B cell (primary cell): ENCODE measurements around the gene CREB5. TPM values are rescaled to one million over a fixed set of nuclear protein-coding genes. Genes with fewer than 3 reads are reported as not detected.

Experiments used
- ATAC-seq: fragments of 200-7000 bp; cut with Tn5 transposase; one replicate; pipeline ENCODE4 v1.10.0; 2021; ENCODE audit warnings: low read depth, mild to moderate bottlenecking, moderate number of reproducible peaks, moderate library complexity
- CTCF ChIA-PET: fragments of 350-600 bp; sonication (Branson Sonifier 250); formaldehyde crosslinking; loops from one replicate; lab custom pipeline; 2021; ENCODE audit warnings: antibody characterized with exemption, inconsistent platforms; lab: Charles Lee
- POLR2A ChIA-PET: fragments of 350-600 bp; sonication (Branson Sonifier 250); formaldehyde crosslinking; loops from one replicate; lab custom pipeline; 2021; ENCODE audit warnings: antibody characterized with exemption; lab: Charles Lee
- DNase-seq: peaks from one replicate; pipeline ENCODE4 v3.0.0; 2013
- H2AFZ ChIP-seq: 2 replicates; pipeline ENCODE4 v1.6.1; 2012; ENCODE audit warnings: mild to moderate bottlenecking, low read depth, low read length; ENCODE audit not compliant: insufficient read depth, poor library complexity, severe bottlenecking
- H3K27ac ChIP-seq, 2 donors: 1 replicate in 1 of 2; 2 replicates in 1 of 2; pipeline ENCODE4 v1.5.1; 2012 to 2013; ENCODE audit warnings: low read length in 2 of 2, mild to moderate bottlenecking in 2 of 2, moderate library complexity in 1 of 2
- H3K27me3 ChIP-seq, 4 experiments: fragments of 200-600 bp in 1 of 4; sonication (generic) in 1 of 4; replicated peaks in 1 of 4; 1 replicate in 2 of 4; 2 replicates in 2 of 4; pipeline versions ENCODE4 v1.6.1 to v1.7.0; 2013 to 2016; ENCODE audit warnings: low read length in 3 of 4, mild to moderate bottlenecking in 2 of 4, mixed read lengths in 1 of 4, moderate library complexity in 1 of 4; ENCODE audit not compliant: insufficient read depth in 4 of 4, control insufficient read depth in 3 of 4; ENCODE audit errors: control extremely low read depth in 1 of 4
- H3K36me3 ChIP-seq, 2 experiments: replicated peaks in 1 of 2; 1 replicate in 1 of 2; 2 replicates in 1 of 2; pipeline versions ENCODE4 v1.6.1 to v1.7.1; 2013; ENCODE audit warnings: low read length in 1 of 2; ENCODE audit not compliant: insufficient read depth in 2 of 2, control insufficient read depth in 1 of 2; ENCODE audit errors: control extremely low read depth in 1 of 2, extremely low read depth in 1 of 2
- H3K4me1 ChIP-seq, 2 donors: fragments of 200-600 bp in 1 of 2; sonication (generic) in 1 of 2; 1 replicate in 1 of 2; 2 replicates in 1 of 2; pipeline versions ENCODE4 v1.5.1 to v1.6.1; 2013 to 2017; ENCODE audit warnings: low read length in 2 of 2; ENCODE audit not compliant: control insufficient read depth in 2 of 2, insufficient read depth in 2 of 2
- H3K4me2 ChIP-seq: replicated peaks from 2 replicates; pipeline ENCODE3; 2012; ENCODE audit warnings: mild to moderate bottlenecking, low read depth, low read length; ENCODE audit not compliant: poor library complexity, severe bottlenecking
- H3K4me3 ChIP-seq, 5 experiments: fragments of 200-600 bp in 1 of 5; sonication (generic) in 1 of 5; 1 replicate in 3 of 5; 2 replicates in 2 of 5; pipeline versions ENCODE4 v1.5.1 to v1.7.0; 2011 to 2016; ENCODE audit warnings: low read length in 4 of 5, mild to moderate bottlenecking in 4 of 5, low read depth in 2 of 5, control low read depth in 1 of 5, moderate library complexity in 1 of 5; ENCODE audit not compliant: insufficient read depth in 1 of 5; ENCODE audit errors: control extremely low read depth in 1 of 5, extremely low read depth in 1 of 5
- H3K79me2 ChIP-seq: fragments of 200-600 bp; sonication (generic); one replicate; pipeline ENCODE4 v1.6.0; 2016; ENCODE audit warnings: low read length; ENCODE audit not compliant: control insufficient read depth, insufficient read depth
- H3K9ac ChIP-seq: fragments of 200-600 bp; sonication (generic); 2 replicates; pipeline ENCODE4 v1.6.1; 2017; ENCODE audit warnings: mild to moderate bottlenecking, low read length, moderate library complexity
- H3K9me3 ChIP-seq, 3 donors: one replicate each; pipeline versions ENCODE4 v1.6.1 to v1.7.1; 2013; ENCODE audit warnings: low read length in 2 of 3; ENCODE audit not compliant: control insufficient read depth in 2 of 3, insufficient read depth in 1 of 3; ENCODE audit errors: control extremely low read depth in 1 of 3
- H4K20me1 ChIP-seq: 2 replicates; pipeline ENCODE4 v1.6.0; 2012; ENCODE audit warnings: mild to moderate bottlenecking, low read length; ENCODE audit not compliant: insufficient read depth, control insufficient read depth, poor library complexity, severe bottlenecking
- H3K27ac Mint-ChIP-seq: one replicate; pipeline ENCODE4 v1.8.0; 2021; ENCODE audit warnings: mixed read lengths
- H3K27me3 Mint-ChIP-seq: one replicate; pipeline ENCODE4 v1.8.0; 2021; ENCODE audit warnings: mixed read lengths
- H3K4me1 Mint-ChIP-seq: one replicate; pipeline ENCODE4 v1.8.0; 2021; ENCODE audit warnings: mixed read lengths
- H3K4me3 Mint-ChIP-seq: one replicate; pipeline ENCODE4 v1.8.0; 2021; ENCODE audit warnings: mixed read lengths
- H3K9me3 Mint-ChIP-seq: one replicate; pipeline ENCODE4 v1.8.0; 2022; ENCODE audit warnings: mixed read lengths; ENCODE audit not compliant: insufficient read depth
- CTCF ChIP-seq: fragments of 200-600 bp; IDR thresholded peaks from one replicate; pipeline ENCODE4 v1.8.0; 2022; ENCODE audit warnings: antibody characterized with exemption, mild to moderate bottlenecking
- EZH2 ChIP-seq: IDR thresholded peaks from 2 replicates; pipeline ENCODE4 v1.6.1; 2012; ENCODE audit warnings: borderline replicate concordance, low read depth, mild to moderate bottlenecking, moderate library complexity, low read length; ENCODE audit not compliant: insufficient read depth, poor library complexity, severe bottlenecking
- WGBS: methylation state at CpG from one replicate; pipeline ENCODE4 v1.1.5; 2013; ENCODE audit warnings: missing lambda C conversion rate; ENCODE audit not compliant: insufficient coverage; 5-methylcytosine and 5-hydroxymethylcytosine counted together
- intact Hi-C: fragments of 100-400 bp; cut with micrococcal nuclease; formaldehyde crosslinking; loops from one replicate; pipeline ENCODE4 v1.10.0; 2022
- polyA plus RNA-seq: library from polyadenylated mRNA; depleted of rRNA; stranded (reverse); fragments of >200 nt; gene quantifications from 2 replicates; pipeline ENCODE4 v1.2.3, GENCODE V29; 2012
- total RNA-seq, 2 donors: library from RNA; stranded (reverse); fragments of 120-200 nt in 1 of 2; gene quantifications; 1 replicate in 1 of 2; 2 replicates in 1 of 2; pipeline versions ENCODE4 v1.2.3 to v1.2.4, GENCODE V29; 2013 to 2022

Gene CREB5
- total and polyA plus RNA-seq, 2 donors (not counting 1 experiment from before 2014, with no cell fraction given), result 0.05 to 0.95 TPM

GRCh38 chr7:28483112-28483511 is 70.8 kb downstream of the CREB5 start:
- no peaks in the 10 kb centered on the region for H3K27me3 Mint-ChIP-seq
- H3K9me3 ChIP-seq, result no peaks in the 10 kb centered on the region
- intact Hi-C loops, result no loop called here
- ATAC-seq, result no peak
- H3K4me1 ChIP-seq, result peaks cover 5 to 8% of the 10 kb centered on the region in 2 donors
- H3K4me3 Mint-ChIP-seq, result no peak overlapping the region
- POLR2A ChIA-PET, result no interaction called here
- no peaks in the 10 kb centered on the region for H3K27me3 ChIP-seq
- H3K9me3 Mint-ChIP-seq, result no peaks in the 10 kb centered on the region
- H3K9ac ChIP-seq, result no peak overlapping the region
- 78% methylated on average over 1 of the region's 4 CpGs for WGBS
- H3K27ac Mint-ChIP-seq, result no peak overlapping the region
- CTCF ChIA-PET, result no interaction called here
- TF ChIP-seq CTCF (no peak), EZH2 (no peak)
- no peaks in the 10 kb centered on the region for H4K20me1 ChIP-seq
- H3K4me2 ChIP-seq, result no peak overlapping the region
- no peaks in the 10 kb centered on the region for H3K79me2 ChIP-seq
- DNase-seq, result no peak
- H3K27ac ChIP-seq, result no peak overlapping the region
- no peak overlapping the region for H2AFZ ChIP-seq
- peaks cover 13% of the 10 kb centered on the region for H3K4me1 Mint-ChIP-seq
- H3K36me3 ChIP-seq, result no peaks in the 10 kb centered on the region
- H3K4me3 ChIP-seq, result no peak overlapping the region

DNA sequence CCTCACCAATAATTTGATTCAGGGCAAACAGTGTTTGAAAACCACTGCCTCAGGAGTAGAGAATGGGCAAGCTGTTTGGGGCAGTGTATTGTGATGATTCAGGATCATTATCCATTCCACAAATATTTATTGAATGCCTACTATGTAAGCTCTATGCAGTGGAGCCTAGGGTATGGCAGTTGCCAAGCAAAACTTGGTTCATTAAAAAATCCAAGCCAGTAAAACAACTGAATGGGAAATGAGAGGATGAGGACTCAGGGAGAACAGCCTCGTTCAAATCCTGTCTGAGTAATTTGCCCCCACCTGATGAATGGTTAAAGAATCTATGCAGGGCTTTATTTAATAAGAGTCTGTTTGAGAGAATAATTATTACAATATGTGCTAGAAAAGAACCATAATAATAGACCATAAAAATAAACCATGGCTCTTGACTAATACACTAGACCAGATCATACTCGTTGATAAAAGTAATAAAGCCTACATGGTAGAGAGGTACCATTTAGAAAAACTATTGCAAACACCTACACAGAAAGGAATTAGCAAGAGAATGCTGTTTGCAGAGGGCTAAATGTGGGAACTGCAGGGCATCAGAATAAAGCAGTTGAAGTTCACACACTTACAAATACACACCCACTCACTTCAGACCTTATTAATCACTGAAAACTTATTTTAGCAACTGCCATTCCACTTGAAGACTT is 71.7 kb downstream of the CREB5 start:
- no peak overlapping the region for H3K9ac ChIP-seq
- H3K4me1 ChIP-seq, result peaks cover 5 to 8% of the 10 kb centered on the region in 2 donors
- no peaks in the 10 kb centered on the region for H3K9me3 Mint-ChIP-seq
- CTCF ChIA-PET, result no interaction called here
- ATAC-seq, result no peak
- DNase-seq, result no peak
- intact Hi-C loops, result no loop called here
- TF ChIP-seq EZH2 (no peak), CTCF (no peak)
- no peaks in the 10 kb centered on the region for H3K79me2 ChIP-seq
- H3K27ac Mint-ChIP-seq, result no peak overlapping the region
- no peak overlapping the region for H3K27ac ChIP-seq
- H3K27me3 ChIP-seq, result no peaks in the 10 kb centered on the region
- H4K20me1 ChIP-seq, result no peaks in the 10 kb centered on the region
- no peaks in the 10 kb centered on the region for H3K9me3 ChIP-seq
- H3K4me3 ChIP-seq, result no peak overlapping the region
- no peaks in the 10 kb centered on the region for H3K27me3 Mint-ChIP-seq
- POLR2A ChIA-PET, result no interaction called here
- no peaks in the 10 kb centered on the region for H3K36me3 ChIP-seq
- no CpG with 5 or more reads among the region's 2 CpGs for WGBS
- no peak overlapping the region for H3K4me2 ChIP-seq
- H3K4me1 Mint-ChIP-seq, result peaks cover 17% of the 10 kb centered on the region
- no peak overlapping the region for H3K4me3 Mint-ChIP-seq
- no peak overlapping the region for H2AFZ ChIP-seq
